ENCODE data around the gene ATP11C.

- TF ChIP-seq EZH2phosphoT487 (IDR thresholded peaks at IDR 0.05; ENCODE audit: borderline replicate concordance, low read length) (no peak), CTCF (IDR thresholded peaks at IDR 0.05; ENCODE audit: low read depth, low read length, poor library complexity, severe bottlenecking) (no peak)
Measured at GRCh38 chrX:139875841-139876240, 57.0 kb downstream of the ATP11C start.
